Endothelial cell of umbilical vein (primary cell): ENCODE results near the gene ASPHD2. TPM values are rescaled to one million over a fixed set of nuclear protein-coding genes. Genes with fewer than 3 reads are reported as not detected.

Experiments
- BruUV-seq: library from RNA; stranded (reverse); fragments of 400-500 nt; replicated peaks from 2 replicates; lab custom pipeline; 2021; lab: Mats Ljungman, UMichigan
- CTCF ChIA-PET: fragments of 300-600, 350-600 bp; sonication (Branson Sonifier 250); formaldehyde crosslinking; loops from one replicate; lab custom pipeline; 2021; ENCODE audit warnings: antibody characterized with exemption, inconsistent platforms; lab: Charles Lee
- POLR2A ChIA-PET: fragments of 300-600, 350-600 bp; sonication (Branson Sonifier 250); formaldehyde crosslinking; loops from one replicate; lab custom pipeline; 2021; ENCODE audit warnings: antibody characterized with exemption, inconsistent platforms; lab: Charles Lee
- DNase-seq: peaks from one replicate; pipeline ENCODE4 v3.0.0-alpha.2; 2011; ENCODE audit warnings: low read depth, low spot score
- FAIRE-seq: peaks from 2 replicates; lab custom pipeline; 2011; peaks lifted over from hg19 to GRCh38; lab: Jason Lieb, UNC
- H2AFZ ChIP-seq: 2 replicates; pipeline ENCODE4 v1.6.0; 2012; ENCODE audit warnings: low read depth, low read length, control low read depth, inconsistent platforms
- H3K27ac ChIP-seq: 2 replicates; pipeline ENCODE4 v1.5.1; 2011; ENCODE audit warnings: low read depth, mild to moderate bottlenecking, control low read depth, low read length, moderate library complexity; ENCODE audit not compliant: insufficient read depth
- H3K27me3 ChIP-seq, 2 experiments: 2 replicates each; pipeline versions ENCODE4 v1.6.0 to v1.6.1; 2011; ENCODE audit warnings: low read length in 2 of 2, mixed read lengths in 1 of 2; ENCODE audit not compliant: control insufficient read depth in 2 of 2, insufficient read depth in 2 of 2
- H3K36me3 ChIP-seq, 2 experiments: 2 replicates in 1 of 2; 3 replicates in 1 of 2; pipeline ENCODE4 v1.5.1; 2011; ENCODE audit warnings: low read length in 2 of 2, mild to moderate bottlenecking in 1 of 2, moderate library complexity in 1 of 2; ENCODE audit not compliant: control insufficient read depth in 2 of 2, insufficient read depth in 2 of 2; ENCODE audit errors: extremely low read depth in 1 of 2
- H3K4me1 ChIP-seq: 3 replicates; pipeline ENCODE4 v1.5.1; 2011; ENCODE audit warnings: mild to moderate bottlenecking, low read length; ENCODE audit not compliant: control insufficient read depth, insufficient read depth; ENCODE audit errors: extremely low read depth
- H3K4me2 ChIP-seq: 2 replicates; pipeline ENCODE4 v1.6.1; 2011; ENCODE audit warnings: low read length, control low read depth, mixed read lengths; ENCODE audit not compliant: insufficient read depth
- H3K4me3 ChIP-seq, 3 experiments: fragments of 200-600 bp in 1 of 3; sonication (generic), shearing (Covaris generic) in 1 of 3; replicated peaks in 1 of 3; 2 replicates each; pipeline ENCODE4 v1.5.1; 2011 to 2016; ENCODE audit warnings: control low read depth in 3 of 3, low read length in 3 of 3, mild to moderate bottlenecking in 2 of 3, inconsistent platforms in 1 of 3, low read depth in 1 of 3, moderate library complexity in 1 of 3; ENCODE audit not compliant: insufficient read depth in 1 of 3
- H3K79me2 ChIP-seq: 2 replicates; pipeline ENCODE4 v1.6.0; 2012; ENCODE audit warnings: low read length, inconsistent platforms; ENCODE audit not compliant: control insufficient read depth, insufficient read depth
- H3K9ac ChIP-seq: replicated peaks from 2 replicates; pipeline ENCODE3; 2011; ENCODE audit warnings: low read length, control low read depth; ENCODE audit not compliant: insufficient read depth; ENCODE audit errors: extremely low read depth
- H3K9me1 ChIP-seq: replicated peaks from 3 replicates; pipeline ENCODE4 v1.6.0; 2011; ENCODE audit warnings: mild to moderate bottlenecking, low read length; ENCODE audit not compliant: control insufficient read depth, insufficient read depth; ENCODE audit errors: extremely low read depth
- H3K9me3 ChIP-seq: replicated peaks from 2 replicates; pipeline ENCODE4 v1.5.1; 2012; ENCODE audit warnings: low read length, inconsistent platforms; ENCODE audit not compliant: control insufficient read depth, insufficient read depth
- H4K20me1 ChIP-seq: replicated peaks from 2 replicates; pipeline ENCODE3; 2011; ENCODE audit warnings: mild to moderate bottlenecking, low read length; ENCODE audit not compliant: control insufficient read depth, insufficient read depth; ENCODE audit errors: extremely low read depth
- EZH2 ChIP-seq: IDR thresholded peaks from 2 replicates; pipeline ENCODE4 v1.6.1; 2012; ENCODE audit warnings: borderline replicate concordance, low read depth, mild to moderate bottlenecking, moderate library complexity, low read length, inconsistent platforms; ENCODE audit not compliant: severe bottlenecking
- FOS ChIP-seq: IDR thresholded peaks from 2 replicates; pipeline ENCODE4 v1.6.1; 2011; ENCODE audit warnings: mild to moderate bottlenecking, low read length, moderate library complexity, borderline replicate concordance; ENCODE audit not compliant: insufficient read depth
- GATA2 ChIP-seq: IDR thresholded peaks from 2 replicates; pipeline ENCODE4 v1.7.0; 2011; ENCODE audit warnings: low read depth, mild to moderate bottlenecking, moderate library complexity, mixed read lengths, low read length; ENCODE audit not compliant: insufficient read length, insufficient read depth
- JUN ChIP-seq: IDR thresholded peaks from 2 replicates; pipeline ENCODE4 v1.6.1; 2011; ENCODE audit warnings: borderline replicate concordance, low read depth; ENCODE audit not compliant: insufficient read length, insufficient read depth
- MYC ChIP-seq: IDR thresholded peaks from one replicate; pipeline ENCODE4 v1.6.1; 2011; ENCODE audit warnings: mild to moderate bottlenecking, low read depth, low read length
- POLR2A ChIP-seq: IDR thresholded peaks from 2 replicates; pipeline ENCODE4 v1.6.1; 2012; ENCODE audit warnings: low read depth, mild to moderate bottlenecking, control low read depth, low read length
- POLR2AphosphoS5 ChIP-seq: IDR thresholded peaks from 2 replicates; pipeline ENCODE4 v1.6.1; 2012; ENCODE audit warnings: low read depth, mild to moderate bottlenecking, control low read depth, low read length, moderate library complexity; ENCODE audit not compliant: insufficient read depth
- dilution Hi-C: fragments of 300-500 bp; cut with MboI; formaldehyde crosslinking; loops from one replicate; pipeline ENCODE4 v1.15.0; 2019; ENCODE audit warnings: low sequenced_read_pairs; ENCODE audit not compliant: extremely low pct_ligation_motif_present
- intact Hi-C: fragments of 100-400 bp; cut with micrococcal nuclease; formaldehyde crosslinking; loops from one replicate; pipeline ENCODE4 v1.10.0; 2022
- polyA plus RNA-seq, 4 experiments: library from polyadenylated mRNA; depleted of rRNA in 3 of 4; stranded (reverse) in 3 of 4; unstranded in 1 of 4; fragments of >200 nt; gene quantifications; 2 replicates each; pipeline versions ENCODE4 v1.2.1 to v1.2.3, GENCODE V29; 2011 to 2012; ENCODE audit warnings: missing spikeins in 1 of 4
- total RNA-seq: library from RNA; stranded (reverse); gene quantifications from 2 replicates; pipeline ENCODE4 v1.2.3, GENCODE V29; 2021
- TF ChIP-seq, protein P1 (sequence below), 2 donors: IDR thresholded peaks; 1 replicate in 1 of 2; 2 replicates in 1 of 2; pipeline ENCODE4 v1.5.1; 2011; ENCODE audit warnings: low read length in 2 of 2, mild to moderate bottlenecking in 2 of 2, moderate library complexity in 2 of 2, control low read depth in 1 of 2, inconsistent platforms in 1 of 2, low read depth in 1 of 2; ENCODE audit not compliant: insufficient read depth in 1 of 2; ENCODE audit errors: extremely low read depth in 1 of 2
- TF ChIP-seq, protein P2 (sequence below): IDR thresholded peaks from 2 replicates; pipeline ENCODE4 v1.6.1; 2011; ENCODE audit not compliant: insufficient read depth, insufficient read length

The ASPHD2 gene
- total and polyA plus RNA-seq, 2 donors (not counting 3 experiments of a cell fraction or from before 2014, with no cell fraction given), result 4.8 to 5.5 TPM

- ChIA-PET CTCF (no interaction called here), POLR2A (no interaction called here)
- Histone ChIP-seq H3K4me2 (no peak overlapping the region), H3K4me3 (no peak overlapping the region), H3K36me3 (no peaks in the 10 kb centered on the region), H4K20me1 (no peaks in the 10 kb centered on the region), H3K79me2 (no peaks in the 10 kb centered on the region), H3K9me3 (no peaks in the 10 kb centered on the region), H3K9ac (no peak overlapping the region), H3K4me1 (peaks cover 14% of the 10 kb centered on the region), H3K27me3 (peaks cover 6 to 17% of the 10 kb centered on the region in 2 experiments), H3K9me1 (no peaks in the 10 kb centered on the region), H3K27ac (no peak overlapping the region), H2AFZ (no peak overlapping the region)
- no TSS peak for BruUV-seq
- no peak for DNase-seq
- no peak for FAIRE-seq
- TF ChIP-seq POLR2A (no peak), JUN (no peak), GATA2 (no peak), MYC (no peak), POLR2AphosphoS5 (no peak), EZH2 (no peak), FOS (no peak)
- TF ChIP-seq, protein P1, sequence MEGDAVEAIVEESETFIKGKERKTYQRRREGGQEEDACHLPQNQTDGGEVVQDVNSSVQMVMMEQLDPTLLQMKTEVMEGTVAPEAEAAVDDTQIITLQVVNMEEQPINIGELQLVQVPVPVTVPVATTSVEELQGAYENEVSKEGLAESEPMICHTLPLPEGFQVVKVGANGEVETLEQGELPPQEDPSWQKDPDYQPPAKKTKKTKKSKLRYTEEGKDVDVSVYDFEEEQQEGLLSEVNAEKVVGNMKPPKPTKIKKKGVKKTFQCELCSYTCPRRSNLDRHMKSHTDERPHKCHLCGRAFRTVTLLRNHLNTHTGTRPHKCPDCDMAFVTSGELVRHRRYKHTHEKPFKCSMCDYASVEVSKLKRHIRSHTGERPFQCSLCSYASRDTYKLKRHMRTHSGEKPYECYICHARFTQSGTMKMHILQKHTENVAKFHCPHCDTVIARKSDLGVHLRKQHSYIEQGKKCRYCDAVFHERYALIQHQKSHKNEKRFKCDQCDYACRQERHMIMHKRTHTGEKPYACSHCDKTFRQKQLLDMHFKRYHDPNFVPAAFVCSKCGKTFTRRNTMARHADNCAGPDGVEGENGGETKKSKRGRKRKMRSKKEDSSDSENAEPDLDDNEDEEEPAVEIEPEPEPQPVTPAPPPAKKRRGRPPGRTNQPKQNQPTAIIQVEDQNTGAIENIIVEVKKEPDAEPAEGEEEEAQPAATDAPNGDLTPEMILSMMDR (IDR thresholded peaks at IDR 0.05; ENCODE audit: extremely low read depth in 1 of 2, insufficient read depth in 1 of 2, low read depth in 1 of 2, low read length in 2 of 2), result no peak
- TF ChIP-seq, protein P2, sequence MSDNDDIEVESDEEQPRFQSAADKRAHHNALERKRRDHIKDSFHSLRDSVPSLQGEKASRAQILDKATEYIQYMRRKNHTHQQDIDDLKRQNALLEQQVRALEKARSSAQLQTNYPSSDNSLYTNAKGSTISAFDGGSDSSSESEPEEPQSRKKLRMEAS, result no peak
- dilution Hi-C loops, result no loop called here
- intact Hi-C loops, result loop anchor here (5.0 kb wide), 1 partner anchor 35 kb away; no protein-coding TSS in a partner anchor
These were observed 2.1 kb upstream of the ASPHD2 start for GRCh38 chr22:26426924-26427323.
